Fibroblast of pulmonary artery (primary cell): ENCODE measurements around the gene IL6ST.
"Not testable (repeated sequence)": the region's sequence is repeated elsewhere in the genome, so short reads cannot be mapped to it uniquely, and the experiment has no call there.

Experiments
- DNase-seq: peaks from one replicate; pipeline ENCODE4 v3.0.0-alpha.2; 2010; ENCODE audit warnings: low read depth
- H3K4me3 ChIP-seq: replicated peaks from 2 replicates; pipeline ENCODE4 v1.5.1; 2011; ENCODE audit warnings: low read depth, mild to moderate bottlenecking, control low read depth, low read length, moderate library complexity
- CTCF ChIP-seq: IDR thresholded peaks from 2 replicates; pipeline ENCODE4 v1.5.1; 2011; ENCODE audit warnings: mild to moderate bottlenecking, control low read depth, low read length, inconsistent platforms; ENCODE audit errors: missing control alignments

Gene IL6ST

GRCh38 chr5:56026863-56027300 lies 32.1 kb upstream of the IL6ST start:
- DNase-seq = peak; percentile 85
- no peak for TF ChIP-seq CTCF
- H3K4me3 ChIP-seq = no peak overlapping the region

- no peak for DNase-seq
- no peak for TF ChIP-seq CTCF
- no peak overlapping the region for H3K4me3 ChIP-seq
Observed at GRCh38 chr5:56025151-56025885, 30.6 kb upstream of the IL6ST start.

- no peak for TF ChIP-seq CTCF
- no peak overlapping the region for H3K4me3 ChIP-seq
- no peak for DNase-seq
Observed at GRCh38 chr5:56024810-56025150, 30.0 kb upstream of the IL6ST start.

- DNase-seq = no peak
- no peak for TF ChIP-seq CTCF
- H3K4me3 ChIP-seq = no peak overlapping the region
Observed at GRCh38 chr5:56023296-56023695, 28.5 kb upstream of the IL6ST start.

- DNase-seq = peak; percentile 53
- no peak overlapping the region for H3K4me3 ChIP-seq
- no peak for TF ChIP-seq CTCF
Observed at GRCh38 chr5:56019306-56020272, 24.8 kb upstream of the IL6ST start.

- DNase-seq = no peak
- no peak overlapping the region for H3K4me3 ChIP-seq
- no peak for TF ChIP-seq CTCF
Observed at GRCh38 chr5:56018832-56019231, 24.1 kb upstream of the IL6ST start.

- H3K4me3 ChIP-seq, DNase-seq: not testable (repeated sequence)
Observed at GRCh38 chr5:56014701-56015100, 19.9 kb upstream of the IL6ST start.

GRCh38 chr5:56013939-56014338 lies 19.2 kb upstream of the IL6ST start:
- not testable (repeated sequence) for H3K4me3 ChIP-seq, DNase-seq
